HEK293 (cell line): ENCODE measurements around the gene LPXN.

Experiments
- CTCF ChIA-PET: fragments of 350-600 bp; formaldehyde crosslinking; extraction: SDS; loops from one replicate; lab custom pipeline; 2021; ENCODE audit warnings: antibody characterized with exemption; lab: Yijun Ruan, JAX
- POLR2A ChIA-PET: fragments of 300-600 bp; formaldehyde crosslinking; extraction: SDS; loops from one replicate; lab custom pipeline; 2020; ENCODE audit warnings: antibody characterized with exemption, inconsistent platforms; lab: Yijun Ruan, JAX
- H3K27ac ChIP-seq: fragments of 200-500 bp; sonication (Bioruptor generic); 2 replicates; pipeline ENCODE4 v1.5.1; 2014; ENCODE audit warnings: low read depth, low read length, control low read depth, inconsistent platforms; ENCODE audit errors: extremely low read depth
- H3K36me3 ChIP-seq, 2 experiments: fragments of 200-500 bp in 1 of 2; sonication (Bioruptor generic) in 1 of 2; 1 replicate in 1 of 2; 2 replicates in 1 of 2; pipeline ENCODE4 v1.5.1; 2014 to 2017; ENCODE audit warnings: inconsistent platforms in 2 of 2, low read length in 2 of 2; ENCODE audit not compliant: control insufficient read depth in 2 of 2, insufficient read depth in 1 of 2
- H3K4me1 ChIP-seq: fragments of 200-500 bp; sonication (Bioruptor generic); 2 replicates; pipeline ENCODE4 v1.5.1; 2014; ENCODE audit warnings: mild to moderate bottlenecking, low read length, inconsistent platforms; ENCODE audit not compliant: control insufficient read depth, insufficient read depth
- H3K4me3 ChIP-seq: 2 replicates; pipeline ENCODE4 v1.5.1; 2011; ENCODE audit warnings: low read depth, mild to moderate bottlenecking, control low read depth, low read length, moderate library complexity
- H3K9me3 ChIP-seq: fragments of 200-500 bp; sonication (Bioruptor generic); 2 replicates; pipeline ENCODE4 v1.5.1; 2014; ENCODE audit warnings: low read depth, low read length, inconsistent platforms; ENCODE audit not compliant: control insufficient read depth, insufficient read depth
- KLF9 ChIP-seq: fragments of 450-650 bp; formaldehyde crosslinking; IDR thresholded peaks from 2 replicates; pipeline ENCODE4 v1.5.1; 2016; ENCODE audit warnings: missing biosample characterization, missing genetic modification characterization, low read depth
- MZF1 ChIP-seq: fragments of 450-650 bp; formaldehyde crosslinking; IDR thresholded peaks from 2 replicates; pipeline ENCODE4 v1.5.1; 2017; ENCODE audit warnings: missing biosample characterization, missing genetic modification characterization, borderline replicate concordance
- PRDM1 ChIP-seq: fragments of 450-650 bp; formaldehyde crosslinking; IDR thresholded peaks from 2 replicates; pipeline ENCODE4; 2016; ENCODE audit warnings: missing biosample characterization, missing genetic modification characterization
- SCRT1 ChIP-seq: fragments of 450-650 bp; formaldehyde crosslinking; IDR thresholded peaks from 2 replicates; pipeline ENCODE4 v1.5.1; 2016; ENCODE audit warnings: missing biosample characterization, missing genetic modification characterization, borderline replicate concordance
- SCRT2 ChIP-seq: fragments of 450-650 bp; formaldehyde crosslinking; IDR thresholded peaks from 2 replicates; pipeline ENCODE4 v1.5.1; 2016; ENCODE audit warnings: missing biosample characterization, missing genetic modification characterization
- WT1 ChIP-seq: fragments of 450-650 bp; formaldehyde crosslinking; IDR thresholded peaks from 2 replicates; pipeline ENCODE4 v1.5.1; 2016; ENCODE audit warnings: missing biosample characterization, missing genetic modification characterization
- ZBTB10 ChIP-seq: fragments of 450-650 bp; formaldehyde crosslinking; IDR thresholded peaks from 2 replicates; pipeline ENCODE4 v1.5.1; 2016; ENCODE audit warnings: missing biosample characterization, missing genetic modification characterization
- ZBTB20 ChIP-seq: fragments of 450-650 bp; formaldehyde crosslinking; IDR thresholded peaks from 2 replicates; pipeline ENCODE4 v1.5.1; 2016; ENCODE audit warnings: missing biosample characterization, missing genetic modification characterization
- ZEB2 ChIP-seq: fragments of 450-650 bp; formaldehyde crosslinking; IDR thresholded peaks from 2 replicates; pipeline ENCODE4 v1.5.1; 2016; ENCODE audit warnings: missing biosample characterization, missing genetic modification characterization
- ZFP3 ChIP-seq: fragments of 450-650 bp; formaldehyde crosslinking; IDR thresholded peaks from 2 replicates; pipeline ENCODE4 v1.5.1; 2016; ENCODE audit warnings: low read depth, missing biosample characterization, missing genetic modification characterization
- ZNF112 ChIP-seq: fragments of 450-650 bp; formaldehyde crosslinking; IDR thresholded peaks from 2 replicates; pipeline ENCODE4 v1.5.0; 2017; ENCODE audit warnings: missing biosample characterization, missing genetic modification characterization
- ZNF280D ChIP-seq: fragments of 450-650 bp; formaldehyde crosslinking; IDR thresholded peaks from 2 replicates; pipeline ENCODE4 v1.5.1; 2016; ENCODE audit warnings: missing biosample characterization, missing genetic modification characterization
- ZNF488 ChIP-seq: fragments of 450-650 bp; formaldehyde crosslinking; IDR thresholded peaks from 2 replicates; pipeline ENCODE4 v1.5.1; 2016; ENCODE audit warnings: missing biosample characterization, missing genetic modification characterization
- ZNF549 ChIP-seq: fragments of 450-650 bp; IDR thresholded peaks from 2 replicates; pipeline ENCODE4 v1.5.1; 2018; ENCODE audit warnings: missing biosample characterization, missing genetic modification characterization, mild to moderate bottlenecking, inconsistent platforms, moderate library complexity
- ZNF621 ChIP-seq: fragments of 450-650 bp; formaldehyde crosslinking; IDR thresholded peaks from 2 replicates; pipeline ENCODE4 v1.5.1; 2017; ENCODE audit warnings: missing biosample characterization, missing genetic modification characterization
- ZNF701 ChIP-seq: fragments of 450-650 bp; formaldehyde crosslinking; IDR thresholded peaks from 2 replicates; pipeline ENCODE4 v1.5.1; 2016; ENCODE audit warnings: missing biosample characterization, missing genetic modification characterization
- TF ChIP-seq, protein P1 (sequence below): fragments of 450-650 bp; formaldehyde crosslinking; IDR thresholded peaks from 2 replicates; pipeline ENCODE4 v1.5.1; 2016; ENCODE audit warnings: missing biosample characterization, missing genetic modification characterization, low read depth
- TF ChIP-seq, protein P2 (sequence below): fragments of 450-650 bp; formaldehyde crosslinking; IDR thresholded peaks from 2 replicates; pipeline ENCODE4 v1.5.1; 2016; ENCODE audit warnings: missing biosample characterization, missing genetic modification characterization

Gene LPXN

GRCh38 chr11:58591659-58592058 lies 16.0 kb upstream of the LPXN start:
- ChIA-PET POLR2A (no interaction called here), CTCF (no interaction called here)
- Histone ChIP-seq H3K36me3 (peaks cover 0 to 23% of the 10 kb centered on the region in 2 experiments; a peak in 1 of 3 replicates), H3K4me3 (no peak overlapping the region), H3K27ac (no peak overlapping the region), H3K4me1 (peaks cover 3% of the 10 kb centered on the region; the same call in 1 of the 2 replicates), H3K9me3 (no peaks in the 10 kb centered on the region)
- TF ChIP-seq ZFP3 (tag by site-specific recombination): no peak
- no peak for TF ChIP-seq ZEB2 (tag by site-specific recombination)
- TF ChIP-seq ZNF112 (tag by site-specific recombination): no peak
- TF ChIP-seq WT1 (tag by site-specific recombination): no peak
- no peak for TF ChIP-seq PRDM1
- TF ChIP-seq ZNF488 (tag by site-specific recombination): no peak
- TF ChIP-seq, protein P1, sequence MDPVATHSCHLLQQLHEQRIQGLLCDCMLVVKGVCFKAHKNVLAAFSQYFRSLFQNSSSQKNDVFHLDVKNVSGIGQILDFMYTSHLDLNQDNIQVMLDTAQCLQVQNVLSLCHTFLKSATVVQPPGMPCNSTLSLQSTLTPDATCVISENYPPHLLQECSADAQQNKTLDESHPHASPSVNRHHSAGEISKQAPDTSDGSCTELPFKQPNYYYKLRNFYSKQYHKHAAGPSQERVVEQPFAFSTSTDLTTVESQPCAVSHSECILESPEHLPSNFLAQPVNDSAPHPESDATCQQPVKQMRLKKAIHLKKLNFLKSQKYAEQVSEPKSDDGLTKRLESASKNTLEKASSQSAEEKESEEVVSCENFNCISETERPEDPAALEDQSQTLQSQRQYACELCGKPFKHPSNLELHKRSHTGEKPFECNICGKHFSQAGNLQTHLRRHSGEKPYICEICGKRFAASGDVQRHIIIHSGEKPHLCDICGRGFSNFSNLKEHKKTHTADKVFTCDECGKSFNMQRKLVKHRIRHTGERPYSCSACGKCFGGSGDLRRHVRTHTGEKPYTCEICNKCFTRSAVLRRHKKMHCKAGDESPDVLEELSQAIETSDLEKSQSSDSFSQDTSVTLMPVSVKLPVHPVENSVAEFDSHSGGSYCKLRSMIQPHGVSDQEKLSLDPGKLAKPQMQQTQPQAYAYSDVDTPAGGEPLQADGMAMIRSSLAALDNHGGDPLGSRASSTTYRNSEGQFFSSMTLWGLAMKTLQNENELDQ (tag by site-specific recombination): no peak
- TF ChIP-seq ZNF701: no peak
- TF ChIP-seq ZNF549: no peak
- no peak for TF ChIP-seq ZNF621

DNA sequence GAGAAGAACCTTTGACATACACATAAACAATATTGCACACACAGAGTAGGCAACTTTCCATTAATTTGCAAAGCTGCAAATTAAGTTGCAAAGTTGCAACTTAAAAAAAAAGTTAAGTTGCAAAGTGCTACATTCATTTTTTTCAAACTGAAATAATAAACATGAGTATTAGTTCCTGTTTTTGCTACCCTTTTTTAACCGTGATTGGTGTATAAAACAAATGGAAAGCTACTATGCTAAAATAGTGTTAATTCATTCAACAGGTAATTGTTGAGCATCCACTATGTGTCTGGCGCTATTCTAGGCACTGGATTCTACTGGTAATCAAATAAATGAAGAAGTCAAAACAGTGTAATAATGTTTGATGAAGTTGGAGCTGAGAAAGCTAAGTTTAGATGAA lies 11.3 kb upstream of the LPXN start:
- POLR2A ChIA-PET: no interaction called here
- H3K4me1 ChIP-seq: no peaks in the 10 kb centered on the region
- TF ChIP-seq ZBTB10 (tag by site-specific recombination) (no peak), ZNF280D (tag by site-specific recombination) (no peak), ZBTB20 (tag by site-specific recombination) (no peak), KLF9 (tag by site-specific recombination) (no peak), ZNF488 (tag by site-specific recombination) (no peak), SCRT2 (peak; percentile 93), SCRT1 (tag by site-specific recombination) (0 out of 2 replicates have a peak, but pooled peaks have one; percentile 17), ZNF621 (no peak), MZF1 (tag by site-specific recombination) (no peak)
- TF ChIP-seq, protein P2, sequence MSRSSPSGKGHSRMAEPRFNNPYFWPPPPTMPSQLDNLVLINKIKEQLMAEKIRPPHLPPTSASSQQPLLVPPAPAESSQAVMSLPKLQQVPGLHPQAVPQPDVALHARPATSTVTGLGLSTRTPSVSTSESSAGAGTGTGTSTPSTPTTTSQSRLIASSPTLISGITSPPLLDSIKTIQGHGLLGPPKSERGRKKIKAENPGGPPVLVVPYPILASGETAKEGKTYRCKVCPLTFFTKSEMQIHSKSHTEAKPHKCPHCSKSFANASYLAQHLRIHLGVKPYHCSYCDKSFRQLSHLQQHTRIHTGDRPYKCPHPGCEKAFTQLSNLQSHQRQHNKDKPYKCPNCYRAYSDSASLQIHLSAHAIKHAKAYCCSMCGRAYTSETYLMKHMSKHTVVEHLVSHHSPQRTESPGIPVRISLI (tag by site-specific recombination): no peak
- no peak overlapping the region for H3K27ac ChIP-seq
- peaks cover 0 to 31% of the 10 kb centered on the region in 2 experiments; a peak in 1 of 3 replicates for H3K36me3 ChIP-seq
- no peaks in the 10 kb centered on the region for H3K9me3 ChIP-seq
- CTCF ChIA-PET: interaction anchor here (0.6 kb wide), 2 partner anchors 44 to 88 kb away, joined by 3 read pairs; no protein-coding TSS in a partner anchor
- H3K4me3 ChIP-seq: no peak overlapping the region
